ENCODE results near the gene ABCA6.

DNA sequence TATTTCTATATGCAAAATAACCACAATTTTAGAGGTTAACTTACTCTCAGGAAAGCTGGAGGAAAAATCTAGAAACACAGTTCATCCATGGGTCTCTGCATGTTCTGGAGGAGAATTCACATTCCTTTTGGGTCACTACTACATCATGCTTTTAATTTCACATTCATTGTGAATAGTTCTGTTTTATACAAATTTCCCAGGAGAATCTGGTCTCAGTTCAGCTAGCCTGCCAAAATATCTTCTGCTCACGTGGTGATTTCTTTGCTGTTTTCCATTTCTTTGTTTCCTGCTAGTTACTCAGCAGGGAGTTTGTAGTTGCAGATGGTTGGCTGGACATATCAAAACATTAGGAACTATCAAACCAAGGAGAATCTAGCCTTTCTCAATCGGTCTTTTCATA, 80.9 kb downstream of the ABCA6 start, which contains the start of gene ABCA9:
- TF ChIP-seq, protein P1, sequence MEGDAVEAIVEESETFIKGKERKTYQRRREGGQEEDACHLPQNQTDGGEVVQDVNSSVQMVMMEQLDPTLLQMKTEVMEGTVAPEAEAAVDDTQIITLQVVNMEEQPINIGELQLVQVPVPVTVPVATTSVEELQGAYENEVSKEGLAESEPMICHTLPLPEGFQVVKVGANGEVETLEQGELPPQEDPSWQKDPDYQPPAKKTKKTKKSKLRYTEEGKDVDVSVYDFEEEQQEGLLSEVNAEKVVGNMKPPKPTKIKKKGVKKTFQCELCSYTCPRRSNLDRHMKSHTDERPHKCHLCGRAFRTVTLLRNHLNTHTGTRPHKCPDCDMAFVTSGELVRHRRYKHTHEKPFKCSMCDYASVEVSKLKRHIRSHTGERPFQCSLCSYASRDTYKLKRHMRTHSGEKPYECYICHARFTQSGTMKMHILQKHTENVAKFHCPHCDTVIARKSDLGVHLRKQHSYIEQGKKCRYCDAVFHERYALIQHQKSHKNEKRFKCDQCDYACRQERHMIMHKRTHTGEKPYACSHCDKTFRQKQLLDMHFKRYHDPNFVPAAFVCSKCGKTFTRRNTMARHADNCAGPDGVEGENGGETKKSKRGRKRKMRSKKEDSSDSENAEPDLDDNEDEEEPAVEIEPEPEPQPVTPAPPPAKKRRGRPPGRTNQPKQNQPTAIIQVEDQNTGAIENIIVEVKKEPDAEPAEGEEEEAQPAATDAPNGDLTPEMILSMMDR (IDR thresholded peaks at IDR 0.05; ENCODE audit: borderline replicate concordance, extremely low read depth, low read length, poor library complexity, severe bottlenecking), result no peak
- no peak for TF ChIP-seq EZH2 (IDR thresholded peaks at IDR 0.05; ENCODE audit: borderline replicate concordance, low read depth, low read length, severe bottlenecking)

Data from DND-41 (cell line).